GM21717 (cell line): Measurements from ENCODE around the gene RPL29.
"Not testable (repeated sequence)": the region's sequence is repeated elsewhere in the genome, so short reads cannot be mapped to it uniquely, and the experiment has no call there.

Source experiments
- ATAC-seq: cut with Tn5 transposase; IDR thresholded peaks from one replicate; pipeline ENCODE4 v1.9.1; 2021; ENCODE audit warnings: mild to moderate bottlenecking, moderate library complexity; ENCODE audit not compliant: unreplicated experiment

Gene RPL29

DNA sequence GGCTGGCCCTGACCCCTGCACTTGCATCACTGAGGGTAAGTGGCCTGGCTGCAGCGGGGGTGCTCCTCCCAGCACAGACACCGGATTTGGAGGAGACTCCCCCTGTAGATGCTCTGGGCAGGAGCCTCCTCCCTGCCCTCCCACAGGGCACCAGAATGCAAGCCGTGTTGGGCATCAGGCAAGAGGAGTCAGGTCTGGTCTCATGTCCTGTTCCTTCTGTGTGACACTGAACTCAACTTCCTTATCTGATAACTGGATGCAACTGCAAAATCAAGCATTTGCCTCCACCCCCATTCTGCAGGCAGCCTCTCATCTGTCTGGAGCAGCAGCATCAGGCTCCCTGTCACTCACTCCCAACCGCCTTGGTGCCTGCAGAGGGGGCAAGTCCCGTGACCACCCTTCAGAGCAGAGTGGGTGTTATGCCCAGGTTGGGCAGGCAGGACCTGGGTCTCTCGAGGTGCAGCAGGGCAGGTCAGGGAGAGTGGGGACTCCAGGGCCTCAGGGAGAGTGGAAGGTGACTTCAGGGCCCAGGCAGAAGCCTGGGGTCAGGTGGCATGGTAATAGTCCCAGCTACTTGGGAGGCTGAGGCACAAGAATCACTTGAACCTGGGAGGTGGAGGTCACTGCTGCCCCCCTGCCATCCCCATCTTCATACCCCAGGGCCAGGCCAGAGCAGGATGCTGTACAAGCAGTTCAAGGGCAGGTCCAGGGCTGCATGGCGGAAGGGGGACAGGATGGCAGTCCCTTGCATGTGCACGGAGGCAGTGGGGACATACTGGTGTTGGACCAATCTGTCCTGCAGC is 10.5 kb upstream of the RPL29 start:
- no peak for ATAC-seq

DNA sequence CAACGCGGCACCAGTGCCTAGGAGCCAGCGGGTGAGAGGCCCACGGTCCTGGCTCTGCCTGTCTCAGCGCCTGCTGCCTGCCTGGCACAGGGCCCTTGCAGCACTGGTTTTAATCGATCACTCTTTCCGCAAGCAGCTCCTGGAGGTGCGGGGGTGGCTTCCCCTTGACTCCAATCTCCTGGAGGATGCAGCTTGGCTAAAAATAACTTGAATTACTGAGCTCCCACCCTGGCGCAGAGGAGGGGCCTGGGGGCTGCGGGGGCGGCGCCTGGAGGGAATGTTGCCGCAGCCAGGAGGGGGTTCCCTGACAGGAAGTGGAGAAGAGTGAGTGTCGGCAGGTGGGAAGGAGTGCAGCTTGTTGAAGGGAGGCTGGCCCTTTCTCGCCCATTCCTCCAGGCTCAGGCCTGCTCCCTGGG is 9.9 kb upstream of the RPL29 start:
- no peak for ATAC-seq

DNA sequence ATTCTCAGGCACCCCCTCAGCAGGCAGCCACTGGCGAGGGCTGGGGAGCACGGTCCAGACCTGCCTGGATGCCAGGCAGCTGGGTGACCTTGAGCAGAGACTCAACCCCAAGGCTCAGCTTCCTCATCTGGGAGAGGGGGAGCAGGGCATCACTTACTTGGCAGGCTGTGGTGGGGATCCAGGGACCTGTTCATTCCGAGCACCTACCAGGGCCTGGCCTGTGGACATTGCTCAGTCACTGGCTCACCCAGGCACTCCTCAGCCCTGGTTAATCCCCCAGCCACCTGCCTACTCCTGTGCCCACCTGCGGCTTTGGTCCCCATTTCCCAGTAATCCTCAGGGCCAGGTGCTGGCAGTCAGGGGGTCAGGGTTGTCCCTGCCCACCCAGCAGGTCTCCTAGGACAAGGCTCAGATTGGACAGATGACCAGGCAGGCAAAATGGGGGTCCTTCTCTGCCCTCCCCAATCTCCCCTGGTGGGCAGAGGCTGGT is 9.3 kb upstream of the RPL29 start:
- no peak for ATAC-seq

DNA sequence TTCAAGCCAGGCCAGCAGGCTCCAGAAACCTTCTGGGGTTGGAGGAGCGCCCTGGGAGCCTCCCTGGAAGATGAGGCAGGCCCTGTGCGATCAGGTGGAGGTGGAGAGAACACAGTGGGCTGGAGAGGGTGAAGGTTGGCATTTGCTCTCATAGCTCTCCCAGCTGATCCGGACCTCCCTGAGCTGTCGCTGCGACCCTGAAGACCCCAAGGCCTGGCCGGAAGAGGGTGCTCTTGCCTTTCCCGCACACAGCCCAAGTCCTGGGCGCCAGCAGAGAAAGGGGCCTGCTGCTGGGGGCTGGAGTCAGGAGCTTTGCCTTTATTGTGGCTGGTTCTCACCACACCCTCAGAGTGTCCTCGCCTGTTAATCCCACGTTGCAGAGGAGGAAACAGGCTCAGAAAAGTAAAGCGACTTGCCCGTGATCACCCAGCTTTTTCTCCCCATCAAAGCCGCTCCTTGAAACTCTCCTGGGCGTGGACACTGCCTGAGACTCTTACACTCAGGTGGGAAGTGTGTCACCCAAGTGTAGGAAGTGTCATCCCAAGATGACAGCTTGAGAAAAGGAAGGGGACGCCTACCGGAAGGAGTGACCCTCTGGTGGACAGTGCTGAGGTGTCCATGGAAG is 8.6 kb upstream of the RPL29 start:
- ATAC-seq: no peak

DNA sequence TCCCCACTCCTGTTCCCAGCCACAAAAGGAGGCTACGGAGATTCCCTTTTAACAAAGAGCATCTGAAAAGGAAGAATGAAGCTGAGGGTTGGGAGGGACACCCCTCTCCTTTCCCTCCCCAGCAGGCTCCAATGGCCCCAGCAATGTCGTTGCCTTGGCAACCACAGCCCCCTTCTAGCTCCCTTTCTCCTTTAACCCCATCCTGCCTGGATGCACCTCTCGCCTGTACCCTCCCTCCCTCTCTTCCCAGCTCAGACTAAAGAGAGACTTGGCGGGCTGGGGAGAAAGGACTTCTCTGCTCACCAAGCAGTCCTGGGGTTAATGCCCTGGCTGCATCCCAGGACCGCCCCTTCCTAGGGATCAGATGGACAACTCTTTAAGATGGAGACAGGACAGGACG is 7.1 kb upstream of the RPL29 start:
- no peak for ATAC-seq

DNA sequence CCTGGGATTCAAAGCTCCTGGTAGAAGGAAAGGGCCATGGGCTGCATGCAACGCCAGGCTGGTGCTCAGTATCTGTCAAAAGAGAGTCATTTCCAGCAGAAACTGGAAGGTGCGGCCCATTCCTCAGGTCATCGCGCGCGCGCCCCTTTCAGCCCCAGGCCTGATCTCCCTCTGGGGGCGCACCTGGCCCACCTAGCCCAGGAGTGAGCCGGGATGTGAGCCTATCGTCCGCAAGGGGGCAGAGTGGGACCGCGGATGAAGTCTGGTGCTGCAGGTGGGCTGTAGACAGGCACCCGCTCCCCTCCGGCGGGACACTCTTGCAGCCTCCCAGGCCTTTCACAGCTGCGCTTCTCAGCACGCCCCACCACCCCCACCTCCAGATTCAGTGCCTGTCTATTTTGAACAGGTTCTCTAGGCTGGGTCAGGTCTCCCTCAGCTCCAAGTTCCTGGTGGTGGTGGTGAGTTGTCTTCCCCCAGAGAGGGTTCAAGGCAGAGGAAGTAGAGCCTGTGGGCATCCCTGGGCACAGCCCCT is 5.8 kb upstream of the RPL29 start:
- peak; percentile 69 for ATAC-seq

DNA sequence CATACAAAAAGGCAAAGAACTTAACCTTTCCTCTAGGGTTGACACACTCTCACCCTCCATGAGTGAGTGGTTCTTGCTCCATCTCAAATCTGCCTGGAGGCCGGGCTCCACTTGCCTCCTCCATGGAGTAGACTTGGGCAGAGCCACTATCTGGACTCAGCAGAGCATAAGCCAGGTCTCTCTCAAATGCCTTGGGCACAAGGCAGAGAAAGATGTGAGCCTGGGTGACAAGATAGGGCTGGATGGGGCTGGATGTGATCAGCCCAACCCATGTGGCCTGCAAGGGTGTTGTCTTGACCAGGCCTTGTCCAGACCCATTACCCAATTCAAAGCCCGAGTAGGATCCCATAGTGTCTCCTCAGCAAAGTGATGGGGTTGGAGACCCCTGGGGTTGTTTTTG is 4.2 kb upstream of the RPL29 start:
- no peak for ATAC-seq

DNA sequence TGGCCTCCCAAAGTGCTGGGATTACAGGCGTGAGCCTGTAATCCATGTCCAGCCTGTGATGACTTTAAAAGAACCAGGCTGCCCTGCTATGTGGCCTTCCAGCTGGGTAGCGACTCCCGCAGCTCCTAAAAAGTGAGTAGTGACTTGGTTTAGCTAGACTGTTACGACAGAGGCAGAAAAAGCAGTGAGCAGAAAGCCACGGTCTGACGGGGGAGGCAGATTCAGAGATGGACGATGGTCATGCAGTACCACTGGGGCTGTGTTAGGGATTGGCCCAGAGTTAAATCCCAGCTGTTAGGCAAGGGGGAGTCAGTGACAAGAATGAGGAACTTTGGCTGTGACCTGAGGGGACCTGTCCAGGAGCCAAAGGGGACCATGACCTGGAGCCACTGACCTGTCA is 3.1 kb upstream of the RPL29 start:
- no peak for ATAC-seq

GRCh38 chr3:51997935-51998596 is 2.4 kb upstream of the RPL29 start:
- ATAC-seq: no peak

- ATAC-seq: no peak
These were observed 1.5 kb upstream of the RPL29 start for GRCh38 chr3:51997172-51997571.

- no peak for ATAC-seq
These were observed 1.2 kb downstream of the RPL29 start for GRCh38 chr3:51994530-51994929.

GRCh38 chr3:51993657-51994056 is 2.0 kb downstream of the RPL29 start:
- ATAC-seq: not testable (repeated sequence)

DNA sequence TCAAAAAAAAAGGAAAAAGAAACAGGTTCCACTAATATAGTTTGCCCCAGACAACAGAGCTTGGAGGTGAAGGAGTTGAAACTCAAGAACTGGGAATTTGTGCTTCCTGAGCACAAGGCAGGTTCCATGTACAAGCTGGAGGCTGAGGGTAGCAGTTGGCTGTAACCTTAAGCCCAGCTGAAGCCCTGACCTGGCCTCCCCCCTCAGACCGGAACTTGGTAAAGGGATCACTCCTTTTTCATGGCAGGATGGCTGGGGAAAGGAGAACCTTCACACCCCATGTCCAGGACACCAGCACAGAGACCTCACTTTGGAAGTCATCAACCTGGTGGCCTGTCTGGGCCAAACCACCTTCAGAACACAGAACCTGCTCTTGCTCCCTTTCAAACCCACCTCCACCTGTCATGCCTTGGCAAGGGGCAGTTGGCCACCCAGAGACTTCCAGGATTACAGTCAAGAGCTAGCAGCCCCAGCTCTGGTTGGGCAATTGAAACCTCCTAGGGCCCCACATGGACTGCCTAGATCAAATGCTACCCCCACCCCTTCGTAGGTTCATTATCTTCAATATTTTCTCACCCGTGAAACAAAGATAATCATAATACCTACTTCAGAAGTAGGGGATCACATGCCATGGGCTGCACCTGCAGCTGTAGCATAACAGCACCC is 3.5 kb downstream of the RPL29 start:
- no peak for ATAC-seq

DNA sequence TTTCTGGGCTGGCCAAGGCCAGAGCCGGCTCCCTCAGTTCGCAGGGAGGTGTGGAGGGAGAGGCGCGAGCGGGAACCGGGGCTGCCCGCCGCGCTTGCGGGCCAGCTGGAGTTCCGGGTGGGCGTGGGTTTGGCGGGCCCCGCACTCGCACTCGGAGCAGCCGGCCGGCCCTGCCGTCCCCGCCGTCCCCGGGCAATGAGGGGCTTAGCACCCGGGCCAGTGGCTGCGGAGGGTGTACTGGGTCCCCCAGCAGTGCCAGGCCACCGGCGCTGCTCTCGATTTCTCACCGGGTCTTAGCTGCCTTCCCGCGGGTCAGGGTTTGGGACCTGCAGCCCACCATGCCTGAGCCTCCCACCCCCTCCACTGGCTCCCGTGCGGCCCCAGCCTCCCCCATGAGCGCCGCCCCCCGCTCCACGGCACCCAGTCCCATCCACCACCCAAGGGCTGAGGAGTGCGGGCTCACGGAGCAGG is 5.2 kb downstream of the RPL29 start:
- not testable (repeated sequence) for ATAC-seq

DNA sequence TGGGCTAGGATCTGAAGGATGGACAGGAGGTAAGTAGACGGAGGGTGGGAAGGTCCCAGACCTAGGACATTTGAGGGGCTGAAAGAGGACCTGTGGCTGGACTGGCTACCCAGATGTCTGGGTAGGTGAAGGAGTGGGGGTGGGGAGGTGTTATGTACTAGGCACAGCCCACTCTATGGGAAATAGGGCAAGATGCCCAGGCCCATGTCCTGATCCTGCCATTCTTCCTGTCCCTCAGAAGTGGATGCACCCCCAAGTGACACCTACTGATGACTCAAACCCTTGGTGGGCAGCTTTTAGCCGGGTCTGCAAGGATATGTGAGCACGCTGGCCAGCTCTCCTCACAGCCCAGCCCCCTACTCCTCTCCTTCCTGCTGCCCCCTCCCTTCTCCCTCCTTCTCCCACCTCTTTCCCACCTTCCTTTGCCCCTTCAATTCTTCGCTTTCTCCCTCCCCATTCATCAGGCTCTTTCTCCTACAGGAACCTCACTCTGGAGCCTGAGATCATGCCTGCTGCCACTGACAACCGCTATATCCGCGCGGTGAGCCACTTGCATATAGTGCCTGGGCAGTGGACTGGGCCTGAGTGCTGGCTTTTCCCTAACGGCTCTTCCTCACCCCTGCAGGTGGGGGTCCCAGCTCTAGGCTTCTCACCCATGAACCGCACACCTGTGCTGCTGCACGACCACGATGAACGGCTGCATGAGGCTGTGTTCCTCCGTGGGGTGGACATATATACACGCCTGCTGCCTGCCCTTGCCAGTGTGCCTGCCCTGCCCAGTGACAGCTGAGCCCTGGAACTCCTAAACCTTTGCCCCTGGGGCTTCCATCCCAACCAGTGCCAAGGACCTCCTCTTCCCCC is 7.2 kb downstream of the RPL29 start:
- no peak for ATAC-seq

DNA sequence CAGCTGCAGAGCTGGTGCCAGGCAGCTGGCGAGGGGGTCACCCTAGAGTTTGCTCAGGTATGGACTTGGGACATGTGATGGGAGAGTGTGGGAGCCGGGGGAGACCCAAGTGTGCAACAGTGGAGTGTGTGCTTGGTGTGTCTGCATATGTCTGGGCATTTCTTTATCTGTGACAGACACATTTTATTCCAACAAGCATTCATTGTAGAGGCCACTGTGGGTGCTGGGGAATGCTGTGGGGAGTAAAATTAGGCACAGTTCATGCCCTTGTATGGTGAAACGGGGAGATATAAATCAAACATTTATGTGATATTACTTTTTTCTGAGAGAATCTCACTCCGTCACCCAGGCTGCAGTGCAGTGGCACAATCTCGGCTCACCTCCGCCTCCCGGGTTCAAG is 8.1 kb downstream of the RPL29 start:
- no peak for ATAC-seq

- no peak for ATAC-seq
These were observed 9.4 kb downstream of the RPL29 start for GRCh38 chr3:51986010-51986947.

- ATAC-seq: no peak
These were observed 10.6 kb downstream of the RPL29 start for GRCh38 chr3:51985063-51985462.

- no peak for ATAC-seq
These were observed 11.4 kb downstream of the RPL29 start for GRCh38 chr3:51984269-51984647.
